ENCODE results near the gene ALKAL2.

- TF ChIP-seq CTCF (IDR thresholded peaks at IDR 0.05) (no peak), EP300 (IDR thresholded peaks at IDR 0.05) (no peak), POLR2AphosphoS5 (IDR thresholded peaks at IDR 0.05) (no peak)
These were observed 17.0 kb downstream of the ALKAL2 start for GRCh38 chr2:270861-271260.
